ENCODE measurements around the gene TSFM.

- no peak for TF ChIP-seq EZH2 (IDR thresholded peaks at IDR 0.05; ENCODE audit: borderline replicate concordance, low read depth, low read length, poor library complexity, severe bottlenecking)
- TF ChIP-seq CTCF (conservative IDR thresholded peaks at IDR 0.05; ENCODE audit: low read depth, low read length): no peak
Measured at GRCh38 chr12:57781244-57781643, 1.3 kb upstream of the TSFM start.

Measured in A673 (cell line).